ENCODE measurements around the gene RPS19.

Gene RPS19

GRCh38 chr19:41859618-41860418 lies at the start of gene RPS19:
Gene RPS19 (plus strand): TSS chr19:41860255. CDS start chr19:41860775, 520 bp downstream.
- peak; percentile 92 for DNase-seq

DNA sequence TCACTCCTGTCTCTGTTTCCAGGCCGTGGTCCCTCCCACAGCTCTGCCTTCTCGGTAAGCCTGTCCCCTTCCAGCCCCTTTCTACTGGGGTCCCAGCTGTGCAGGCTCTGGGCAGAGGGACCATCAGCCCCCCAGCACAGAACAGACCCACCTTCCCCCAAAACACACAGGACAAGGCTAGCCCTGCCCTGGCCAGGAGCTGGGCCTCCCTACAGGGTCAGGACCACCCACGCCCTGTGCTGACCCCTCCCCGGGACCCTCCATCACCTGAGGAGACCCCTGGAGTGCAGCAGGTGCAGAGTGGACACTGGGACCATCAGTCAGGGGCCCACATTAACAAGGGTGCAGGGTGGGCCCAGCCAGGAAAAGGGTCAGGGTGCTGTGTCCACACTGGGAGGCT lies 49.8 kb upstream of the RPS19 start:
- DNase-seq: no peak

DNA sequence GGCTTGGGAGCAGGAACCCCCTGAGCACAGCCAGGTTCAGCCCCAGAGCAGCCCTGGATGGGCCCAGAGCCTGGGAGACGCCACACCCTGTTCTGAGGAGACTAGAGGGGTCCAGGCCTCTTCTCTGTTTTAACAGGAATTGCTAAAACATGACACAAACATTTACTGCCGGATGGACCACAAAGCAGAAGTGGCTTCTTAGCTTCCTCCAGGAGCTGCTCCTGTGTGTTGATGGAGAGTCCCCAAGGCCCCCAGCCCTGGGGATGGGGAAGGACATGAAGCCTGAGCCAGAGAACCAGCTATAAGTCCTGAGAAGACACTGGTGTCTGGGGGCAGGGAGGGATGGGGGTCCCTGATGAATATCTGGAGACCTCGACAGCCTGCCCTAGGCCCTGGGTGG lies 49.0 kb upstream of the RPS19 start:
- DNase-seq: no peak

DNA sequence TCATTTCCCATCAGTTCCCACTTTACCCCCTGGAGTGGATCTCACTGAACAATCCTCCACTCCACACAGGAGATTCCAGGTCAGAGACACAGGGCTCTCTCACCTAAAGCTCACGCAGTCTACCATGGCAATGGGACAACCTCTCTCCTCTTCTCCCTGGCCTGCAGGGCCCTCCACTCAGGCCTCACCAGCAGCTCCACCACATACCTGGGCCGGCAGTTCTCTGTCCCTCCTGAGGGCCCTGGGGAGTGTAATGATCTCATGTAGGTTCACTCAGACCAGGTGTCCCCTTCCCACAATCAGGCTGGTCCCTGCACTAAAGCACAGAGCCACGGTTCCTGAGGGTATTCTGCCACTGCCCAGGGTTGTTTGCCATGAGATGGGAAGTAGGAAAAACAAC lies 48.1 kb upstream of the RPS19 start:
- DNase-seq: no peak

DNA sequence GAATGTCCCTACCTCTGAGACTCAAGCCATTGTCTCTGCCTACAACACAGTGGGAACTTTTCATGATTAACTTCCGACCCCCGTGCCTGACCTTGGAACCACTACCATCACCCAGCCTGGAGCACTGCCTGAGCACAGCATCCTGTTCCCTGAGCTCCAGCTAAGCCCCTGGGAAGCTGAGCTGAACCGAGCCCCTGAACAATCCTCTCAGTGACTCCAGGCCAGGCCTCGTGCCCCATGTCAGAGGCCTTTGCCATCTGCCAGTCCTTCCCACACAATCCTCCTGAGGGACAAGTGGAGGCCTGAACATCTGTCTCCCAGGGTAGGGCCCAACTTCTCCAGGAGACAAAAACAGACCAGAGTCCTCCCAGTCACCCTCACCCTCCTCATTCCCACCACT lies 46.1 kb upstream of the RPS19 start:
- no peak for DNase-seq

- no peak for DNase-seq
These were observed 44.8 kb upstream of the RPS19 start for GRCh38 chr19:41815301-41815700.

DNA sequence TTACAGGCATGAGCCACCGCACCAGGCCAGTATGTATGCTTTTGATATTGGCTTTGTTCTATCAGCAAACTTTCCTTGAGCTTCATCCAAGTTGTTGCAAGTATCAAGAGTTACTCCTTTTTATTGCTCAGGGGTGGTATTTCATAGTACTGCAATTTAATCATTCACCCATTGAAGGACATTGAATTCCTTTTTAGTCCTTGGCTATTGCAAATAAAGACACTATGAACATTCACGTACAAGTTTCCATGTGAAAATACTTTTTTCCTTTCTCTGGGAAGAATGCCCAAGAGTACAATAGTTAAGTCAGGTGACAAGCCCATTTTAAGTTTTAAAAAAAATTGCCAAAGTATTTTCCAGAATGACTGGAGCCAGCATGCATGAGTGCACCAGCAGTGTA lies 43.3 kb upstream of the RPS19 start:
- no peak for DNase-seq

DNA sequence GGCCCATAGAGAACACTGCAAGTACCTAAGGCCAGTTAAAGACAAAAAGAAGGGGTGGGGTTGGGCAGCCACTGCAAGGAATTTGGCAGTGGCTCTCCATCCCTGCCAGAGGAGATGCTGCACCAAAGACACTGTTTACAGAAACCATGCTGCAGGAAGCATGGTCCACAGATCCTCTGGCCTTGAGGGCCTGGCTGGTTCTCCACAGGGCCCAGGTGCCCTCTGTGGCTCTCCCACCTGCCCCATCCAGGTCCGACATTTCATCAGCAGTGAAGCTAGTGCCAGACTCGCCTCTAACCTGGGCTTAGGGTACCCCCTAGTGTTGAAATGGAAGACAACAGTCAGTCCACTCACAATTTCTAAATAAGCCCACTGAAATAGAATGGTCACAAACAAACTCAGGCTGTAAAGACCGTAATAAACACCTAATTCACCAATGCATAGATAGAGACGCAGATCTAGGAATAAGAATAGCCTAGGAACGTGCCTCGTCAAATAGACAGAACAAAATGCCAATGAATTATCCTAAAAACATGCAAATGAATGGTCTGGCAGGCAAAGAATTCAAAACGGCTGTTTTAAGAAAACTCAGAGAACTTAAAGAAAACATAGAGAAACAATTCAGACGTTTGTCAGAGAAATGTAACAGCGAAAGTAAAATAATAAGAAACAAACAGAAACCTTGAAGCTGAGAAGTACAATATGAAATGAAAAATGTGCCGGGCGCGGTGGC lies 38.9 kb upstream of the RPS19 start:
- peak; percentile 86 for DNase-seq

DNA sequence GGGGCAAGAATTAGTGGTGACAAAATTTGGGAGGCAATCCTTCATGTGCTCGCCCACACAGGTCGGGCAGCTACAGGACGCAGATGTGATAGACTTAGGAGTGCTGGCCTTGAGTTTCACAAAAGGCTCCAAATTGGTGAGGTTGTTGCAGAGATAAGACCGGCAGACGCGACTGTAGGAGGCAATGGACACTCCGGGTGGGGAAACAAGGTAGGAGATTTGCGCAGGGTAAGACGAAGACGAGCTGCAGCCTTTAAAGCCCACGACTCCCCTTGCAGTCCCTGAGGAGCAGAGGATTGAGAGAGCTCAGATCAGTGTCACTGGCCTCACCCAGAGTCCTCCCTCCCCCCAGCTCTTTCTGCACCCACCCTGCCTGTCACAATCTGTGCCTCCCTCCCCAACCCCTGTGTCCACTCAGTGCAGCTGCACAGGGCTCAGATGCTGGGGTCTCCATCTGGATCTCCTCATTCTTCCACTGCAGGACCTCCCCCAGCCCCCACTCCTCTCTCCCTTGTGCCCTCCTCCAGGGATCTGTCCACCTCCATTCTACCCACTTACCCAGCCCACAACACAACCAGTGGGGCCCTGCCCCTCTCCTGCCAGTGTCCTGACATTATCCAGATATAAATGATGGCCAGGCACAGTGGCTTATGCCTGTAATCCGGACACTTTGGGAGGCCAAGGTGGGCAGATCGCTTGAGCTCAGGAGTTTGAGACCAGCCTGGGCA lies 21.9 kb upstream of the RPS19 start:
- DNase-seq: no peak

DNA sequence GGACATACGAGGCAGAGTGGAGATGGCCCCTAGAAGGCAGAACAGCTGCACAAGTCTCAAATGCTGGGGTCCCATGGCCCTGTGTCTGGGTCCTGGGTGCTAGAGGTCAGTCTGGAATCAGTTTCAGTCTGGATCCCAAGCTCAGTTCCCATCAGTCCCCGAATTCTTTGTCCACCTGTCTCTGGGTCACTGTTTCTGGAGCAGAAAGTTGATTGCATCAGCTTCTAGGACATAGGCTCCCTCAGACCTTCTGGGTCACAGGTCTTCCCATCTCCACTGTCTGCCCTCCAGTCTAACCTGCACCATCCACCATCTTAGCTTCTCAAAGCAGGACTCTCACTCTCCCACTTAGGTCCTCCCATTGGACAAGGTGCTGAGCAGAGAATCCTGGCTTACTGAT lies 20.8 kb upstream of the RPS19 start:
- DNase-seq: no peak

DNA sequence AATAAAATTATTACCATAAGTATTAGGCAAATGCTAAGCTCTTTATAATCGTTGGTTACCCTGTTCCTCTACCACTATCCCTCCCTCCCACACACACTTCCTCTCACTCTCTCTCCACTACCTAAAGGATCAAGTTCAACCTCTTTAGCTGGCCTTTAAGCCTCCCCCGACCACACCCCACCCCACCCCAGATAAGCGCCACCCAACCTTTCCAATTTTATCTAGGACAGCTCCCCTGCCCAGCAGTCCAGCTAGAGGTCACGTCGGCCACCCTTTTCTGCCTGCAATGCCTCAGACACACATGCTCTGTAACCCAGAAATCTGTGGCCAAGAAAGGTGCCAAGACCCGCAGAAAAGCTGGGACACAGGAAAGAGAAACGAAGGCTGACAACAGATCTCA lies 16.7 kb upstream of the RPS19 start:
- DNase-seq: no peak

DNA sequence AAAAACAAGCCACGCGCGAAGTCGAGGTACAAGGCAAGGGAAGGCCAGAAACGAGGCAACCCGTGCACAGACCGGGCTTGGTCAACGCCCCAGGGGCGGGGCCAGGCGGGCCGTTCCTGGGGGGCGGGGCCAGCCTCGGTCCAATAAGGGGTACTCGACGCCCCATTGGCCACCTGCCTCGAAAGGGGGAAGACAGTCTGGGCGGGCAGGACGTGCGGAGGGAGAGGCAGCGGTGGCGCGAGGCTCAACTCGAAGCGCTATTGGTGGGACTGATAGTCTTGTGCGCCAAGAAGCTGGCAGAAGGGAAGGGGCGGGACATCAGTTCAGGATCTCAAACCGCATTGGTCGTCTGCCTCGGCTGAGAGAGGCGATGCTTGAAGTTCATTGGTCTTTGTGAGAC lies 15.5 kb upstream of the RPS19 start, which contains the start of gene LYPD4:
Gene LYPD4 (minus strand): TSS at position 83 of the 400 bp plus-strand sequence. CDS start 5,398 bp downstream, outside the sequence.
- no peak for DNase-seq

DNA sequence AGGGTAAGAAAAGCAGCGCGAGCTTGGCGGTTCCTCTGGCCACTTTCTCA lies 15.2 kb upstream of the RPS19 start, which contains the start of gene DMRTC2:
Gene DMRTC2 (plus strand): TSS at position 42 of the 50 bp plus-strand sequence. CDS start 2,387 bp downstream, outside the sequence.
- DNase-seq: no peak

DNA sequence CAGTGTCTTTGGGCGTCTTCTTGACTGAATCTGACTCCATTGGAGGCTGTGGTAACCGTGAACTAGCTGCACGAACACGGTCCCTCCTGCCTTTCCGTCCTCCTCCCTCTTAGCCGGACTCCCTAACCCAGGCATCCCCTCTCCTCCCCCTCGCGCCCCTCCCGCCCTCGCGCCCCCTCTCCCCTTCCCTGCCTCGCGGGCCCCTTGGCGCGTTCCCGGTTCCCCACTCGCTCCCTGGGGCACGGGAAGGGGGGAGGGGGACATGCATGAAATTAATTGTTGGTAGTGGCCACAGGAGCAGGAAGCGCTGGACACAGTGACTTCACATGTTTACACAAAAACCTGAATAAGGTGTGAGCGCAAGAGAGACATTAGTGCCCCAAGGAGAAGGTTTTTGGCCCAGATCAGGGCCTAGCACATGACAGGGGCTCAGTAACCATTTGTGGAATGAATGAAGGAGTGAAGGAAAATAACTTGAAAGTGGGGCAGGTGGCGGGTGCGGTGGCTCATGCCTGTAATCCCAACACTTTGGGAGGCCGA lies 14.9 kb upstream of the RPS19 start:
- DNase-seq: no peak

DNA sequence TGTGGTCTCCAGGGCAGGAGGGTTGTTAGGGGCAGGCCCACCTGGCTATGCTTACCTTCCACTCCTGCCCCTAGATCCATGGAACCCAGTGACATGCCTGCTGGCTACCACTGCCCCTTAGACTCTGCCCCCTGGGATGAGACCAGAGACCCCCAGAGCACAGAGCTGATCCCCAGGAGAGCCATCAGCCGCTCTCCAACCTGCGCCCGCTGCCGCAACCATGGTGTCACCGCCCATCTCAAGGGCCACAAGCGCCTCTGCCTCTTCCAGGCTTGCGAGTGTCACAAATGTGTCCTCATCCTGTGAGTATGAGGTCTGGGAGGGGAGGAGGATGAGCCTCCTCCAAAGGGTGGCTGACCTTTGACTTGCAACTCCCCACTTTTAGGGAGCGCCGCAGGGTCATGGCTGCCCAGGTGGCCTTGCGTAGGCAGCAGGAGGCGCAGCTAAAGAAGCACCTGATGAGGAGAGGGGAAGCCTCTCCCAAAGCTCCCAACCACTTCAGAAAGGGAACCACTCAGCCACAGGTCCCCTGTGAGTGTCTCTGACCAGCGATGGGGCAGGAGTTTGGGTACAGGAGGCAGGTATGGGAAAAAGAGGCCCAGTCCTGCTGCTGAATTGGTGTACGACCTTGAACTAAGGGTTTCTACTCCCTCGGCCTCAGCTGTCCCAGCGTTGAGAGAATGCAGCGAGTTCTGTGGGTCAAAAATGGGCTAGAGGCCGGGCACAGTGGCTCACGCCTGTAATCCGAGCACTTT lies 12.5 kb upstream of the RPS19 start:
- DNase-seq: no peak

DNA sequence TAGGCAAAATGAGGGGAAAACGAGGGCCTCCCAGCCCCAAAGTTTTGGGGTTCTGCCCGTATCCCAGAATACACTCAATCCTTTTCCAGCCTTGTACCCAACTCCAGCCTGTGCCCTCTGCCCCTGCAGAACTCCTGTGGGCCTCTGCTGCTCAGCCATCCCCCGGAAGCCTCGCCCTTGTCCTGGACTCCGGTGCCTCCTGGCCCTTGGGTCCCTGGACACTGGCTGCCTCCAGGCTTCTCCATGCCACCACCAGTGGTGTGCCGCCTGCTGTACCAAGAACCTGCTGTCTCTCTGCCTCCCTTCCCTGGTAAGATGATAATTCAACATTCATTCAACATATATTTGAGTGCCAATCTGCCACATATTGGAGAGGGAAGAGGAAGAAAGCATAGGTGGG lies 11.4 kb upstream of the RPS19 start:
- no peak for DNase-seq

- no peak for DNase-seq
These were observed 11.0 kb upstream of the RPS19 start for GRCh38 chr19:41849067-41849466.

- no peak for DNase-seq
These were observed 9.7 kb upstream of the RPS19 start for GRCh38 chr19:41850381-41850780.

DNA sequence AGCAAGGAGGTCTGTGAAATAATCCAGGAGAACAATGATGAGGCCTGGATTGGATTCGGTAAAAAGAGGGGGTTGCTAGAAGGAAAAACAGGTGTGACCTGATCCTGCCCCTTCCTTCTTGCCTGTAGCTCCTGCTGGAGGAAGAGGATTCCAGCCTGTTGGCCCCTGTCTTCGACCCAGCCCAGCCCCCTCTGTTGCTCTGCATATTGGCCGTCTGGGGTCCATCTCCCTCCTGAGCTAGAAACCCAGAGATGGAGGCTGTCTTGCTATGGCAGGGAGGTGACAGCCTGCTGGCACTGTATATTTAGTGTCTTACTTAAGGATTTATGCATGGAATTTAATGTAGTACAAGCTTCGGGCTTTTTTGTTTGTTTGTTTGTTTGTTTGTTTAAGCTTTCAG lies 8.6 kb upstream of the RPS19 start:
- DNase-seq: no peak

DNA sequence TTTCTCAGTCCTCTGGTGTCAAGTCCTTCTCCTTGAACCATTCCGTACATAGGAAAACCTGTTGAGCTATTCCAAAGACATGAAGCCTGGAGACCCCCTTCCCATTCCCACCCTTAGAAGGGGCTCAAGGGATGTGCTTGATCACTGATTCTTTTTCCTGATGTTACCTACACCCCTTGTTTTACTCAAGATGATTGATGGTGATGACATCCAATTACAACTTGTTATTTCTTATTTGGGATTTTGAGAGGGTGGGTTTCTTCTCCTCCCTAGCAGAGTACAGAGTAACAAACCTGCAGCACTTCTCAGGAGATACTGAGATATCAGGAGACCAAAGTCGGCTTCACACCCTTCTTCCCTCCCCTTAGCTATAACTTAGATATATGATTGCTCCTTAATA lies 6.7 kb upstream of the RPS19 start:
- DNase-seq: no peak

- DNase-seq: no peak
These were observed 6.3 kb upstream of the RPS19 start for GRCh38 chr19:41853768-41854167.

DNA sequence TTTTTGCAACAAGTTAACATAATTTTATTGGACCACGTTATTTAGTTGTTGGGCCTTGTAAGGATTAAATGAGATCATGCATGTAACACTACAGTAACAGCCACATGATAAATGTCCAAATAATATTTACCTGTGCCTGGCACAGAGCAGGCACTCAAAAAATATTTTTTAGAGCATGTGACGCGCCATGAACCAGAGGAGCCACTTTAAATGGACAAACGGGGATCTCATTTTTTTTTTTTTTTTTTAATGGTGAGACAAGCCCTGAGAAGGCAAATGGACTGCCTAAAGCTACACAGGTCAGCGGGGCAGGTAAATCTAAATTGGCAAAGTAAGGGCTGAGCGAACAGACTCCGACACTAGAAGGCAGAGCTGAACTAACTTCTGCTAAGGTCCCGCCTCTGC lies 840 bp upstream of the RPS19 start:
- DNase-seq: no peak

- DNase-seq: no peak
These were observed 512 bp downstream of the RPS19 start for GRCh38 chr19:41860419-41861115.

Measured in NCI-H2029 treated with DMSO at 0.1 percent for 48 hours (cell line).